CD4-positive, alpha-beta T cell treated with Interleukin-15 for 4 hours (primary cell): ENCODE data around the gene VIT.

ENCODE experiments used
- DNase-seq: peaks from one replicate; pipeline ENCODE4 v3.0.0-alpha.2; 2020; ENCODE audit warnings: low spot score

The VIT gene

DNA sequence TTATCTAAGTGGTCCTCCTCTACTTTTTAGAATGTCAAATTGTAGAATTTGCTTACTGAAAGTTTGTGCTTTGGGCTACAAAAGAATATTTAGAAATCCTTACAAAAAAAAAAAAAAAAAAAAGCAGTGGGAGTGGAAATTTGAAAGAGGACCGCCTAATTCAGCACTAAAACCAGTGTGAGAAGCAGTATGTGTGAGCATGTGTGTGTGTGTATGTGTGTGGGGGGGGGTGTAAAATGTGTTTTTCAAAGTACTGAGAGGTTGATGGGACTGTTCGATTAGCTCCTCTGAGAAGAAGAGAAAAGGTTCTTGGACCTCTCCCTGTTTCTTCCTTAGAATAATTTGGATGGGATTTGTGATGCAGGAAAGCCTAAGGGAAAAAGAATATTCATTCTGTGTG, at the start of gene VIT:
Gene VIT (plus strand): TSS at position 175 of the 400 bp plus-strand sequence. CDS start 19,664 bp downstream, outside the sequence.
- DNase-seq = no peak

GRCh38 chr2:36650031-36650829, 46.3 kb upstream of the VIT start:
- no peak for DNase-seq

DNA sequence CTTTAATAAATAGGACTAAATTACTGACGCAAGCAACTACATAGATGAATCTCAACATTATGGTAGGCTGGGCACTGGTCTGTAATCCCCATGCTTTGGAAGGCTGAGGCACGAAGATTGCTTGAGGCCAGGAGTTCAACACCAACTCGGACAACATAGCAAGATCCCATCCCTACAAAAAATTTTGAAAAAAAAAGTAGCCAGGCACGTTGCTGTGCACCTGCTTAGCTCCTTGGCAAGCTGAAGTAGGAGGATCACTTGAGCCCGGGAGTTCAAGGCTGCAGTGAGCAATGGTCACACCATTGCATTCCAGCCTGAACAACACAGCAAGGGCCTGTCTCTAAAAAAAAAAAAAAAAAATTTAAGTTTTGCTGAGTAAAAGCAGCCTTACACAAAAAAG, 43.4 kb upstream of the VIT start:
- no peak for DNase-seq

DNA sequence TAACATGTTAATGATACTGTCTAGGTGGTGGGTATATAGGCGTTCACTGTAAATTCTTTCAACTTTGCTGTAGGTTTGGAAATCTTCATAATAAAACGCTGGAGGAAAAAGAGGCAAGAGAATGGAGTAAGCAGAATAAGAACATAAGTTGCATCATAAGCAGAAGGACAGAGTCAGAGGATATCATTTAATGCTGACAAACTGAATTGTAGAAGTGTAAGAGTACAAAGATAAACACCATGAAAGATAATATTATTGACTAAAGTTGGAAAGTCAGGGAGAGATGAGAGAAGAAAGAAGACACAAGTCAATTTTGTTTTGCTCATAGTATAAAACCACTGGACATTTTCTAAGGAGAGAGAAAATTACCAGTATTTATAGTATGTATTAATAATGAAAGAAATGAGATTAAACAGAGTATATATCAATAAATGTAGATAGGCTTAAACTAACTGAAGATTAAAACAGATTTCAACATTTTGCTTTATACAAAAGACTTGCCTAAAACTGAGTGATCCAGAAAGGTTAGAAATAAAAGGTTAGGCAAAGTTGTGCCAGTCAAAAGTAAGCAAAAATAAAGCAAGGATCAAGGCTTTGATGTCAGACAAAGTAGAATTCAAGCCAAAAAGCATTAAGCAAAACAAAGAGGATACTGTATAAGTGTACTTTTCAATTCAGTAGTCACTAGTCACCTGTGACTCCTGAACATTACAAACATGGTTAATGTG, 42.4 kb upstream of the VIT start:
- no peak for DNase-seq

DNA sequence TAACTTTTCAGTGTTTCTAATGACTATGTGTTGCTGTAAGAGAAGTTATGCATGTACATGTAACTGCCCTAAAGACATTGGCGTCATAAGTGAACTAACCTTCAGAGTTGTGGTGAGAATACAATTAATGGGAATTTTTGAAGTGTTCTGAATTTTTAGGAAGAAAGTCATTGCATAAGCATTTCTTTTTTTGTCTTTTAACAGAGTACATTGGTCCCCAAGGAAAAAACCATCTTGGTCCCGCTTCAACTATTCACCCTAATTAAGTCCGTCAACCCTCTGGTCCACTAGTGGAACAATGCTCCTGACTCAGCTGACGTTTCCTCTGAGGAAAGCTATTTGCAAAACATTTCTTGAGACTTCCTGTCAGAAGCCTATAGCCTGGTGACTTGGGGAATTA, 41.1 kb upstream of the VIT start:
- DNase-seq = no peak

- no peak for DNase-seq
Measured at GRCh38 chr2:36657703-36658102, 38.8 kb upstream of the VIT start.

- DNase-seq = no peak
Measured at GRCh38 chr2:36658277-36658748, 38.2 kb upstream of the VIT start.

DNA sequence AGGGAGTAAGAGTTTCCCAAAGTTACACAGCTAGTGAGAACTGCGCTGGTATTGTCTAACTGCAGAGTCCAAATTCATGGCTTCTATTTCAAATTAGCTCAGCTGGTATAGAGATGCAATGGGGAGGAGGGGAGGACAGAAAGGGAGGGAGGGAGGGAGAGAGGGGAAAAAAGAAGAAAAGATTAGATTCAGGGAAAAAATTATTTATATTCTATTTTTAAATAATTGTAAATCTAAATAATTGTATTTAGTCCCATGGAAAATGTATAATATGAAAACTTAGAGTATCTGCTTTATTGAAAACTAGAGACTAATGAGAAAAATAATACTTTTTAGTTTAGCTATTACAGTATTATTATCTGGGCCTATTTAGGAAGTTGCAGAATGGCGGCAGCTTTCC, 37.3 kb upstream of the VIT start:
- DNase-seq = no peak

DNA sequence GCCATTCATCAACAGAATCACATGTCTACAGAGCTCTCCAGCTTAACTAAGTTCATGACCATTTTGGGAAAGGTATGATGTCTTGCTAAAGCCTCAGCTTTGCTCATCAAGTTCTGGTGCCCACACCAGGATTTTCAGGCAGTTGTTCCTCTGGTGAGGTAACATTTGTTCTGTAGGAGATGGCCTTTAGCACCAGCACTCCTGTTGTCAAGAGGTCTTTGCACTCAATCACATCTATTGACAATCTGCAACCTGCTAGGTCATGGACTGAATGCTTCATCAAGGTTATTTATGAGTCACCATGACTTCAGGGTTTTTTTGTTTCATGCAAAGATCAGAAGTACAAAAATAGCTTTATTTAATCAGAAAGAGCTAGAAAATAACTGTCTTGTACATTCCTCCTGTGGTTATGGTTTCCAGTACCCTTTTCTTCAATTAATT, 36.6 kb upstream of the VIT start:
- no peak for DNase-seq

GRCh38 chr2:36662638-36663037, 33.9 kb upstream of the VIT start:
- DNase-seq = no peak

DNA sequence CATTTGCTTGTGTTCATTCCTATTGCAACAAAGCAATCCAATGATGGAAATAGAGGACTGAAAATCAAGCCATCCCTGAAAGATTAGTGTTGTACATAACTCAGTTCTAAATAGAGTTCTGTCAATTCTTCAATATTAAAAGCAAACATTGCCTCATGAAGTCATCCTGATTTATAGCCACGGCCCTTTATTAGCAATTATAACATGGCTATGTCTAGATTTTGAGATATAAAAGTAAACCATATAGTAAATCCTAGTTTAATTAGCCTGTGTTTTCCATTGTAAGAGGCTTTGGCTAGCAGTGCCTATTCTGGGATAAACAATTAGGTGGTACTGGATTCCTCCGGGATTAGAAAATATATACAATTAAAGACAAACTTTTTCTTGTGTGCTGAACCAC, 33.2 kb upstream of the VIT start:
- DNase-seq = no peak

- DNase-seq = peak; percentile 47
Measured at GRCh38 chr2:36663851-36664695, 32.4 kb upstream of the VIT start.

GRCh38 chr2:36664696-36665076, 31.8 kb upstream of the VIT start:
- DNase-seq = no peak

DNA sequence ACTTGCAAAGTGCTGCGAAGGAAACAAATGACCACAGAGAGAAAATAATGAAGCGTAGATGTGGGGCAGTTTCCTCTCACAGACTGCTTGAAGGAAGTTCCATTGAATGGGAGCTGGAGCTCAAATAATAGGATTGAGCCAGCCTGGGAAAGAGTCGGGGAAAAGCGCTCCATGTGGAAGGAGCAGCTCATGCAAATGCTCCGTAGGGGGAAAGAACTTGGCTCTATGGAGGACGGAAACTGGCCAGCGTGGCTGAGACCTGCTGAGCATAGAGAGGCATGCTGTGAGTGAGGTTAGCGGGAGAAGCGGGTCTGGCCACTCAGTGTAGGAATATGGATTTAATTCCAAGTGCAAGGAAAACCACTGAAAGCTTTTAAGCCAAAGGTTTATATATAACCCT, 28.6 kb upstream of the VIT start:
- no peak for DNase-seq

GRCh38 chr2:36670881-36671595, 25.5 kb upstream of the VIT start:
- no peak for DNase-seq

GRCh38 chr2:36671731-36672130, 24.8 kb upstream of the VIT start:
- no peak for DNase-seq

DNA sequence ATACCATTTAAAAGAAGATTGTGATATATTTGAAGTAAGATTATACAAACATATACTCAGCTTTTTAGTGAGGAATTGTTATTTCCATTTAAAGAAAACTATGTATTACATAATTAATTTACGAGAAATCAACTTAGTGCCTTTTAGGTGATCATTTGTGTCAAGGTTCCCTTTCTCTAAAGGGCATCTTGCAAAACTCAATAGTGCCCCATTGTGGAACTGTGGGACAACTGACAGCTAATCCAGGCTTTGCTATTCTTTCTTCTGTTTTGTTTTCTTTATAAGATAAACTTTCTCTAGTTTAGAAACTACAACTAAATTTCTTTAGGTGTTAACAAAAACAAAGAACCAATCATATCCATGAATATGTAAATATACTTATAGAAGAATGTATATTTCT, 24.3 kb upstream of the VIT start:
- no peak for DNase-seq

GRCh38 chr2:36675579-36676282, 20.8 kb upstream of the VIT start:
- no peak for DNase-seq

DNA sequence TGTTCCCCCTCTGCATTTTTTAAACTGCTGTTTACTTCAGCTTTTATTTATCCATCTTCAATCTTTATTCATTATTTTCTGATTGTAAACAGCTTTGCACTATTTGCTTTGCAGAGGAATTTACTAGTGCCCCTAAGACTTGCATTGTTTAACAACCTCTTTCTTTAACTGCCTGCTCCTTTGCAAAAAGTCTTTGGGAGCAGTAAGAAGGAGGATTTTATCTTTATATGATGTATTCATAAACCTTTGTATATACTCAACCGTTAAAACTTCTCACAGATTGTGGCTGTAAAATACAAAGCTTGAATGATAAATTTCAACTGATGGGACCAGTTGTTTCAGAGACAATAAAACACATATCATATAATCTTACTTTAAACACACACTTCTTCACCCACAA, 20.1 kb upstream of the VIT start:
- no peak for DNase-seq

DNA sequence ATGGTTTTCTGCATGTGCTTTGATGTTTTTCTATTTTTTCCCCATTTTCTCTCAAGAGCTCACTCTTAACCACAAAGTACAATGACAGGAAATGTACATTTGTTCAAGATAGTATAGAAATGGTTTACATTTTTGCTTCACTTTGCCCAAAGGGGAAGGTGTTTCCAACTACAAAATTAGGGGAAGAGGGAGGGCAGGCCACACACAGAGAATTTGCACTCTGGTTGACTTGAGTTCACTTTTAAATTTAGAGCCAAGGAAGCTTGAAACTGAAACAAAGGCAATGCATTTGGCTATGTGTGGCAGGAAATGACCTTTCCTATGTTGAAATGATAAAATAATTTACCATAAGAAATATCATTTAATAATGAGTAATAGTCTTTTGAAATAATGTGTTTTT, 19.1 kb upstream of the VIT start:
- no peak for DNase-seq

GRCh38 chr2:36677996-36678605, 18.4 kb upstream of the VIT start:
- no peak for DNase-seq
